Measurements from ENCODE around the gene CREBBP. TPM values are rescaled to one million over a fixed set of nuclear protein-coding genes. Genes with fewer than 3 reads are reported as not detected.
A peak's percentile ranks its signal among the peaks of the same experiment; 100 is the strongest.
"Not testable (repeated sequence)": the region's sequence is repeated elsewhere in the genome, so short reads cannot be mapped to it uniquely, and the experiment has no call there.

Gene CREBBP
- total and polyA plus RNA-seq, 9 of the 15 experiments (the other 6 are each of a cell fraction or from before 2014, with no cell fraction given) = 0.70 to 24.8 (median 5.6) TPM

GRCh38 chr16:3911741-3912140 is 31.2 kb upstream of the CREBBP start:
- H3K27ac ChIP-seq (ENCODE audit: extremely low read depth, low read depth, low read length); FAIRE-seq; BruUV-seq (replicated peaks); H3K4me2 ChIP-seq (ENCODE audit: insufficient read depth, low read length); H3K9me1 ChIP-seq (ENCODE audit: control insufficient read depth, insufficient read depth, low read length); H3K79me2 ChIP-seq (ENCODE audit: control insufficient read depth, insufficient read depth, low read length); H3K36me3 ChIP-seq (ENCODE audit: control insufficient read depth, insufficient read depth, low read length); H3K4me3 ChIP-seq; intact Hi-C loops (cut with micrococcal nuclease); H3K9ac ChIP-seq (ENCODE audit: insufficient read depth in 1 of 2, low read depth in 2 of 2, low read length in 2 of 2); DNase-seq (ENCODE audit: extremely low read depth in 1 of 4, low spot score in 3 of 4); CTCF ChIA-PET (ENCODE audit: low intra/inter-chr PET ratio); H4K20me1 ChIP-seq (replicated peaks; ENCODE audit: control insufficient read depth, insufficient read depth, low read length); in situ Hi-C loops (cut with MboI); H3K4me1 ChIP-seq (replicated peaks in 1 of 2; ENCODE audit: control insufficient read depth in 2 of 2, insufficient read depth in 2 of 2, low read length in 2 of 2); H3K9me3 ChIP-seq (replicated peaks; ENCODE audit: control insufficient read depth, insufficient read depth, low read depth, low read length); ATAC-seq; H2AFZ ChIP-seq (ENCODE audit: low read depth, low read length): not testable (repeated sequence)
- peaks cover 15 to 66% of the 10 kb centered on the region in 2 experiments; a peak in 4 of 5 replicates for H3K27me3 ChIP-seq (ENCODE audit: control insufficient read depth in 2 of 2, insufficient read depth in 2 of 2, low read length in 2 of 2)
- 0% methylated on average over 6 of the region's 6 CpGs for WGBS (ENCODE audit: insufficient coverage, low coverage, missing lambda C conversion rate)
- TF ChIP-seq CEBPB (tag; IDR thresholded peaks at IDR 0.05) = peak; percentile 17; the same call in 1 of the 2 replicates
- POLR2A ChIA-PET = interaction anchor here (1.1 kb wide), 1 partner anchor 61 kb away, joined by 3 read pairs; no protein-coding TSS in a partner anchor

- DNase-seq (ENCODE audit: extremely low read depth in 1 of 4, low spot score in 3 of 4) (no peak), FAIRE-seq (no peak), ATAC-seq (peak; percentile 25; the same call in 2 of the 3 replicates)
- H2AFZ ChIP-seq (ENCODE audit: low read depth, low read length) = no peak overlapping the region
- no peak overlapping the region for H3K27ac ChIP-seq (ENCODE audit: extremely low read depth, low read depth, low read length)
- H3K79me2 ChIP-seq (ENCODE audit: control insufficient read depth, insufficient read depth, low read length) = no peaks in the 10 kb centered on the region
- H4K20me1 ChIP-seq (replicated peaks; ENCODE audit: control insufficient read depth, insufficient read depth, low read length) = no peaks in the 10 kb centered on the region
- in situ Hi-C loops (cut with MboI) = no loop called here
- H3K9ac ChIP-seq (ENCODE audit: insufficient read depth in 1 of 2, low read depth in 2 of 2, low read length in 2 of 2) = no peak overlapping the region
- H3K4me2 ChIP-seq (ENCODE audit: insufficient read depth, low read length) = no peak overlapping the region
- BruUV-seq (replicated peaks) = no TSS peak
- no peaks in the 10 kb centered on the region for H3K36me3 ChIP-seq (ENCODE audit: control insufficient read depth, insufficient read depth, low read length)
- H3K27me3 ChIP-seq (ENCODE audit: control insufficient read depth in 2 of 2, insufficient read depth in 2 of 2, low read length in 2 of 2) = peaks cover 8 to 51% of the 10 kb centered on the region in 2 experiments; a peak in 4 of 5 replicates
- intact Hi-C loops (cut with micrococcal nuclease) = no loop called here
- CTCF ChIA-PET (ENCODE audit: low intra/inter-chr PET ratio) = no interaction called here
- WGBS (ENCODE audit: insufficient coverage, low coverage, missing lambda C conversion rate) = 13% methylated on average over 15 of the region's 18 CpGs
- H3K4me3 ChIP-seq = no peak overlapping the region
- no peaks in the 10 kb centered on the region for H3K9me3 ChIP-seq (replicated peaks; ENCODE audit: control insufficient read depth, insufficient read depth, low read depth, low read length)
- H3K4me1 ChIP-seq (replicated peaks in 1 of 2; ENCODE audit: control insufficient read depth in 2 of 2, insufficient read depth in 2 of 2, low read length in 2 of 2) = no peaks in the 10 kb centered on the region; a peak in 1 of 5 replicates
- POLR2A ChIA-PET = interaction anchor here (0.6 to 1.0 kb wide), 2 partner anchors 13 to 22 kb away, joined by 3 read pairs; no protein-coding TSS in a partner anchor
- no peaks in the 10 kb centered on the region for H3K9me1 ChIP-seq (ENCODE audit: control insufficient read depth, insufficient read depth, low read length)
- TF ChIP-seq REST (IDR thresholded peaks at IDR 0.05; ENCODE audit: borderline replicate concordance) (peak; percentile 20), REST (CRISPR knock-in tag; IDR thresholded peaks at IDR 0.05; ENCODE audit: low read depth) (no peak), CBX1 (IDR thresholded peaks at IDR 0.05; ENCODE audit: low read depth) (no peak), KLF16 (IDR thresholded peaks at IDR 0.05) (no peak), FOXK1 (CRISPR knock-in tag; IDR thresholded peaks at IDR 0.05; ENCODE audit: borderline replicate concordance) (no peak), SMARCC2 (IDR thresholded peaks at IDR 0.05; ENCODE audit: low read depth) (no peak)
These were observed 29.5 kb upstream of the CREBBP start for GRCh38 chr16:3909791-3910583.

Measured in K562 (cell line).